WERI-Rb-1 (cell line): ENCODE data around the gene PRR36.
"Not testable (repeated sequence)": the region's sequence is repeated elsewhere in the genome, so short reads cannot be mapped to it uniquely, and the experiment has no call there.

Source experiments
- DNase-seq: peaks from one replicate; pipeline ENCODE4 v3.0.0-alpha.2; 2020
- H3K27ac ChIP-seq: fragments of 250-450 bp; sonication (Bioruptor Pico); 2 replicates; pipeline ENCODE4 v1.5.1; 2020; ENCODE audit warnings: mild to moderate bottlenecking, moderate library complexity
- H3K27me3 ChIP-seq: fragments of 250-450 bp; sonication (Bioruptor Pico); 2 replicates; pipeline ENCODE4 v1.5.1; 2021; ENCODE audit warnings: mild to moderate bottlenecking, low read depth, moderate library complexity; ENCODE audit not compliant: insufficient read depth, severe bottlenecking
- H3K36me3 ChIP-seq: fragments of 250-450 bp; sonication (Bioruptor Pico); 2 replicates; pipeline ENCODE4 v1.5.1; 2020; ENCODE audit warnings: mild to moderate bottlenecking, moderate library complexity
- H3K4me3 ChIP-seq: 2 replicates; pipeline ENCODE4 v1.5.1; 2011; ENCODE audit warnings: low read depth, mild to moderate bottlenecking, control low read depth, low read length
- H3K9me3 ChIP-seq: fragments of 250-450 bp; sonication (Bioruptor Pico); 2 replicates; pipeline ENCODE4 v1.5.1; 2021; ENCODE audit warnings: mild to moderate bottlenecking, moderate library complexity; ENCODE audit not compliant: severe bottlenecking
- CTCF ChIP-seq: IDR thresholded peaks from 2 replicates; pipeline ENCODE4 v1.5.1; 2011; ENCODE audit warnings: low read depth, mild to moderate bottlenecking, control low read depth, inconsistent platforms, low read length

Gene PRR36

GRCh38 chr19:7895565-7895964, 21.4 kb upstream of the PRR36 start:
- no peaks in the 10 kb centered on the region for H3K27me3 ChIP-seq
- H3K9me3 ChIP-seq, result no peaks in the 10 kb centered on the region
- TF ChIP-seq CTCF, result no peak
- no peak overlapping the region for H3K4me3 ChIP-seq
- H3K27ac ChIP-seq, result no peak overlapping the region
- DNase-seq, result no peak
- no peaks in the 10 kb centered on the region for H3K36me3 ChIP-seq

- H3K27ac ChIP-seq, result no peak overlapping the region
- H3K36me3 ChIP-seq, result no peaks in the 10 kb centered on the region
- no peak for TF ChIP-seq CTCF
- H3K4me3 ChIP-seq, result no peak overlapping the region
- H3K27me3 ChIP-seq, result no peaks in the 10 kb centered on the region
- no peaks in the 10 kb centered on the region for H3K9me3 ChIP-seq
- DNase-seq, result no peak
These were observed 20.6 kb upstream of the PRR36 start for GRCh38 chr19:7894612-7895309.

- not testable (repeated sequence) for H3K36me3 ChIP-seq, H3K9me3 ChIP-seq, H3K27ac ChIP-seq, DNase-seq, H3K27me3 ChIP-seq, H3K4me3 ChIP-seq
These were observed 19.3 kb upstream of the PRR36 start for GRCh38 chr19:7893362-7894101.

- Histone ChIP-seq H3K36me3 (no peaks in the 10 kb centered on the region), H3K27me3 (no peaks in the 10 kb centered on the region), H3K27ac (no peak overlapping the region), H3K4me3 (no peak overlapping the region), H3K9me3 (no peaks in the 10 kb centered on the region)
- TF ChIP-seq CTCF, result no peak
- no peak for DNase-seq
These were observed 14.6 kb upstream of the PRR36 start for GRCh38 chr19:7888826-7889217.

GRCh38 chr19:7888145-7888825, 14.1 kb upstream of the PRR36 start, which contains the start of gene LRRC8E:
TSS of gene LRRC8E (plus strand) at chr19:7888510. CDS start at chr19:7895604, 7,094 bp downstream.
- Histone ChIP-seq H3K27ac (no peak within 1 kb of the TSS), H3K27me3 (no peaks in the 10 kb centered on the region), H3K4me3 (no peak within 1 kb of the TSS), H3K36me3 (no peaks in the 10 kb centered on the region), H3K9me3 (no peaks in the 10 kb centered on the region)
- TF ChIP-seq CTCF, result no peak
- DNase-seq, result no peak
